IMR-90 (cell line): ENCODE measurements around the gene TEP1.

Source experiments
- BHLHE40 ChIP-seq: fragments of 150-350 bp; IDR thresholded peaks from 2 replicates; pipeline ENCODE4 v1.6.1; 2016; ENCODE audit warnings: mild to moderate bottlenecking, low read depth, low read length
- CEBPB ChIP-seq: IDR thresholded peaks from 2 replicates; pipeline ENCODE4 v1.6.1; 2012; ENCODE audit warnings: low read depth, low read length, improper control_type of control experiment
- CHD1 ChIP-seq: IDR thresholded peaks from 2 replicates; pipeline ENCODE4 v1.6.1; 2012; ENCODE audit warnings: low read depth, low read length, improper control_type of control experiment
- CTCF ChIP-seq: conservative IDR thresholded peaks from 2 replicates; pipeline ENCODE4 v1.5.1; 2012; ENCODE audit warnings: mild to moderate bottlenecking, low read depth, low read length, improper control_type of control experiment
- ELK1 ChIP-seq: fragments of 150-350 bp; IDR thresholded peaks from 2 replicates; pipeline ENCODE4 v1.6.1; 2016; ENCODE audit warnings: low read depth, mild to moderate bottlenecking, low read length, moderate library complexity, borderline replicate concordance
- FOS ChIP-seq: fragments of 150-350 bp; IDR thresholded peaks from 2 replicates; pipeline ENCODE4 v1.6.1; 2016; ENCODE audit warnings: low read depth, low read length
- MAFK ChIP-seq: IDR thresholded peaks from 2 replicates; pipeline ENCODE4 v1.6.1; 2012; ENCODE audit warnings: low read depth, low read length, improper control_type of control experiment
- MXI1 ChIP-seq: IDR thresholded peaks from 2 replicates; pipeline ENCODE4 v1.6.1; 2012; ENCODE audit warnings: low read depth, mild to moderate bottlenecking, low read length, moderate library complexity, borderline replicate concordance
- POLR2A ChIP-seq: IDR thresholded peaks from 2 replicates; pipeline ENCODE4 v1.6.1; 2012; ENCODE audit warnings: mild to moderate bottlenecking, low read depth, low read length
- RAD21 ChIP-seq: IDR thresholded peaks from 2 replicates; pipeline ENCODE4 v1.6.1; 2012; ENCODE audit warnings: low read length, improper control_type of control experiment
- RFX5 ChIP-seq: IDR thresholded peaks from 2 replicates; pipeline ENCODE4 v1.8.0; 2012; ENCODE audit warnings: low read depth, mild to moderate bottlenecking, low read length, moderate library complexity
- USF2 ChIP-seq: fragments of 150-350 bp; IDR thresholded peaks from 2 replicates; pipeline ENCODE4 v1.6.1; 2017; ENCODE audit warnings: mild to moderate bottlenecking, antibody characterized with exemption, low read length, low read depth

- TF ChIP-seq BHLHE40 = no peak
- TF ChIP-seq CTCF = no peak
- TF ChIP-seq POLR2A = no peak
- no peak for TF ChIP-seq ELK1
- TF ChIP-seq MXI1 = no peak
- no peak for TF ChIP-seq RFX5
- no peak for TF ChIP-seq CHD1
- TF ChIP-seq MAFK = no peak
- TF ChIP-seq FOS = no peak
- no peak for TF ChIP-seq CEBPB
- no peak for TF ChIP-seq USF2
- TF ChIP-seq RAD21 = no peak
Observed at GRCh38 chr14:20418501-20418909, 5.2 kb upstream of the TEP1 start.
